ENCODE results near the gene CARD16.
A peak's percentile ranks its signal among the peaks of the same experiment; 100 is the strongest.
"Not testable (repeated sequence)": the region's sequence is repeated elsewhere in the genome, so short reads cannot be mapped to it uniquely, and the experiment has no call there.

Gene CARD16

DNA sequence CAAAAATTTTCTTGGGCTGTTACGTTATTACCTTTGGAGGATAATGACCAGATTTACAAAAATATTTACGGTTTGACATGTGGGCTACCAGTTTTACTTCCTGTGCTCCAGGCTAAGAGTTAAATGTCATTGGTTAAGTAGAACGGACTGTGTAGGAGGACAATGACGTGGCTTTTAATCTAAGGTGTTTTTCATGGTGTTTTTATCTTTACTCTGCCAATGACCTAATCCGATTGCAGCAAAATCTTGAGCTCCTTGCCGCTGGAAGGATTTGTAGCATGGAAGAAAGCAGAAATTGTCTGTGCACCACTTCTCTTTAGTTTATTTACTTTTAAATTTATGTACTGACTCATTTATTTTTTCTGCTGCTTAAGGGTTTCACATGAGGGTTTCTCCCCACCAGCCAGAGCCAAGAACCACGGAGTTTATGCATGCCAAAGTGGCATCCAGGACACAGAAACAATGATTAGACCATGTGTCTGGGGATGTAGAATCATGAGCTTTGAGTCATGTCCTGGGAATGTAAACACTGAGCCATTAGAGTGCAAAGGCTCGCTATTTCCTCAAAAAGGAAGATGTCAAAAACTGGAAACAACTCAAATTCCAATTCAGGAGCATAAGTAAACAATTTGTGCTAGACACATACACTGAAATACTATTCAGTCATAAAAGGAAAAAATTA lies 1.9 kb upstream of the CARD16 start:
- DNase-seq: no peak

DNA sequence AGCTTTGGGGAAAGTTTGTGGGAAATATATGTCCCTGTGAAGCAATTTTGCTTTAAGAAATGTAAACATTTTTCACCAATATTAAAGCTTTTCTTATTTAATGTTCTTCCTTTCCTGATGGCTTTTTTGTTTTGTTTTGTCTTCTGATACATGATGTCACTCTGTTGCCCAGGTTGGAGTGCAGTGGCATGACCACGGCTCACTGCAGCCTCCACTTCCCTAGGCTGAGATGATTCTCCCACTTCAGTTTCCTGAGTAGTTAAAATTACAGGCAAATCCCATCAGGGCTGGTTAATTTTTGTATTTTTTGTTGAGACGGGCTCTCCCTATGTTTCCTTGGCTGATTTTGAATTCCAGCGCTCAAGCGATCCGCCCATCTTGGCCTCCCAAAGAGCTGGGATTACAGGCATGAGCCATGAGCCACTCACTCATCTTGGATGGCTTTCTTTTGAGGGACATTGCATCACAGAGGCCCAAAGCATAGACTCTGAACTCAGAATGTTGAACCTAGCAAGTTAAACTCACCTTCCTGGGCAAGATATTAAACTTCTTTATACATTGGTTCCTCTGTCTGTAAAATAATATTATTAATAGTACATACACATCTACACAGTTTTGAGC lies 651 bp upstream of the CARD16 start:
- DNase-seq: no peak

DNA sequence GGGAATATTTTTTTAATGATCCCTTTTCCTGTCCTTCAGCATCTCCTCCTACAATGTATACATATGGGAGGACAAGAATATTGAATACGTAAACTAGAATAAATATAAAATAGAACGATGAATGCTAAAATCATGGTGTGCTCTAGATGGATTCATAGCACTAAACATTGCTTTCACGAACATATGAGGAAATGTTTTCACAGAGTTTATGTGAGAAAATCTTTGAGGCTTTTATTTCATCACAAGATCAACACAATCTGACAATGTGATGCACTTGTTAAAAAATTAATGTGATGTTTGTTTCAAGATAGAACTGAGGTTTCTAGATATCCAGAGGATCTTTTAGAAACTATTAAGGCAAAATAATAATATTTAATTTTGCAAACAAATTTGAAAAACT lies 3.0 kb downstream of the CARD16 start:
- no peak for DNase-seq

DNA sequence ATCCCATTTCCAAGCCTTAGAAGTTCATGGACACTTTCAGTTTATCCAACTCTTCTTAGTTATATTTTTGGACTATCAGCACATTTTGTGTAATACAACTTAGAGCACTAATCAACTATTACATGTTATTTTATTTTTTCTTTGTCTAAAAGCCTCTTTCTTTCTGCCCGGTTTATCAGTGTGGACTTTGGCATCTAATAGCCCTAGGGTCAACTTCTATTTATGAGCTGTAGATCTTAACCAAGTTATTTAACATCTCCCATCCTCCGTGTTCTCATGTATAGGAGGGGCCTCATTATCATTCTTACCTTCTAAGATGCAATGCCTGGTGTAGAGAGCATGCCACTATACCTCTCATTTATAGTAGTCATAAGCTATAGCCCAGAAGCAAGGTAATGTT lies 4.4 kb downstream of the CARD16 start:
- DNase-seq: no peak

DNA sequence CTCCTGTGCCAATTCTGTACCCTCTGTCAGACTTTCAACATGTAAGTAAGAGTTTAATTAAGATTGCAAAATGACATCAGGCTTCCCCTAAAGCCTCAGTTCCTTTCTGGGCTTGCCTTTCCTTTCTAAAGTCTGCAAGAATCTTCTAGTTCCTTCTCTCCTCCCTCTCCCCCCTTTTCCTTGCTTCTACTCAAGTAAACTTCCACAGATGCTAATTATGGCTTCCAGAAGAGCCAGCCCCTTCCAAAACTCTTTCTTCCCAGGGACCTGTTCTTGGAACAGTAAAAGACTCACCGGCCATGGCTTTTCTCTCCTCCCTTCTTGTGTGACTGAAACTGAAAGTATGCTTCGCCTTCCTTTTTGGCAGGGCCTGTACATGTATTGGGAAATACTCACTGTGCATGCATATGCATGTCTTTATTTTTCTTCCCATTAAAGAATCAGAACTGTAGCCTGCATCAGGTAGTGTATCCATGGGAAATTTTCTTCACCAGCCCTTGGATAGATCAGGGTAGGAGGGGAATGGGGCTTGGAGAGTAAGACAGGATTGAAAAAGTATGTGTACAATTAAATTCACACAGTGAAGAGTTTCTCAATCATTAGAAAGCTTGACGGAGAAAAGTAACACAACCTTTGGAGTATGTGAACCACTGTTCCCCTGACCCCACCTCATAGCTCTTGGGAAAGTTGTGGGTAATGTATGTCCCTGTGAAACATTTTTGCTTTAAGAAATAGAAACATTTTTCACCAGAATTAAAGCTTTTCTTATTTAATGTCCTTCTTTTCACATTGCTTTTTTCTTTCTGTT lies 10.1 kb downstream of the CARD16 start, which contains the start of gene CASP1:
Gene CASP1 (minus strand): TSS at position 332 of the 808 bp plus-strand sequence. CDS start 31 bp downstream, at position 301.
- no peak for DNase-seq

DNA sequence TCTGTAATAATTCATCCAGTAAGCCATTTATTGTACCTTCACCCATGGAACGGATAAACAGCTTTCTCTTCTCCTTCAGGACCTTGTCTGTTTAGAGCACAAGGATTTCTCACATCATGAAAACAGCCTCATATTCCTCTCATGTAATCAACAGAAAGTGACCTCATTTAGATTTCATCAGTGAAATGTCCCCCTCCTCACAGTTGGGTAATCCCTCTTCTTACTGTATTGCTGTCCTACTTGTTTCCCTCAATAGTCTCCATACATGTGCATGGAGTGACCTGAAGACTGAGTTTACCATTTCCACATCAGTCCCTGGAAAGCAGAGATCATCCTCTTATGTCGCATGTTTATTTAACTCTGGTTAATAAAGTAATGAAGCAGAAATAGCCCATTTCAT lies 10.7 kb downstream of the CARD16 start:
- not testable (repeated sequence) for DNase-seq

DNA sequence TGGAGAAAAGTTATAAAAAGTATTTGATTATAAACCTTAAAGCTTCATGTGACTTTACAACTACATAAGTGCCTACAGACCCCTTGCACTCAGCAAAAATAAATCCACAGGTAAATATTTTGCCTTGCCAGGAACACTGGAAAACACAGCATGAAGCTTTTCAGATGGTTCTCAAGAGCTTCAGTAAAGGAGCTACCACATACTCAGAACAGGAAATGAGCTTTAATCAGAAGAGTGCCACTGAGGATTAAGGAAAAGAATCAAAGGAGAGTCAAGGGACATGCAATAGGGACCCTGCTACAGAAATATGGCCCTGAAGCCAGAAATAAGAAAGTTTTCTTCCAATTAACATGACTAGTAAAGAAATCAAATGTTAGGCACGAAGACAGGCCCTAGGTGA lies 11.4 kb downstream of the CARD16 start:
- no peak for DNase-seq

DNA sequence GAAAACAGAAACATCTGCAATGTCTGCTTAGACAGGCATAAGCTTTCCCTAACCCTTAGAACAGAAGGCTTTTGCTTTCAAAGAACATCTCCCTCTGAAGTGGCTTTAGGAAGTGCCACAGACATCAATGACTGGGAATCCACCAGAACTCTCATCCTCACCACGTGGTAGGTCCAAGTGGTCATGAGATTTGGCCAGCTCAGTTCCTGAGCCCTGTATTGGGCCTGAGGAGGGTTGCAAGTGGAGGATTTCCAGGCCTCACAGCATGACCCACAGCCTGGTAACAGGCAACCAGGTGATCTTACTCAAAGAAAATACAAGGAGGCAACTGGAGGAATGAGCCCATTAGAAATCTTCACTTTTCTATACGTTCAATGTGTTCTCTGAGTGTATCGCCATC lies 11.8 kb downstream of the CARD16 start:
- no peak for DNase-seq

DNA sequence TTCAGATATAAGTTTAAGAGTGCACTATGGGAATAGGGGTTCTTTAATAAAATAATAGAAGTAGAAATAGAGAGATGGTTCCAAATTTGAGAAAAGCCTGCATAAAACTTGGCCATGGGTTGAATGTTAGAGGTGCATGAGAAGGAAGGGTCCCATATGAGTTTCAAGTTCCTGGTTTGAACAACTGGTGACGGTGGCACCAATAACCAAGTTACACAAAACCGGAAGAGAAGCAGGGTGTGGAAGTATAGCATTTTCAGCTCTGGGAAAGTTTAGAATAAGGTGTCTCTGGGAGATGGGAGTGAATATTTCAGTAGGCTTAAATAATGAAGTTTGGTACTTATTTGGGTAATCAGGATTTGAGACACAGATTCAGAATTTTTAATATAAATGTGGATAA lies 12.6 kb downstream of the CARD16 start:
- DNase-seq: no peak

DNA sequence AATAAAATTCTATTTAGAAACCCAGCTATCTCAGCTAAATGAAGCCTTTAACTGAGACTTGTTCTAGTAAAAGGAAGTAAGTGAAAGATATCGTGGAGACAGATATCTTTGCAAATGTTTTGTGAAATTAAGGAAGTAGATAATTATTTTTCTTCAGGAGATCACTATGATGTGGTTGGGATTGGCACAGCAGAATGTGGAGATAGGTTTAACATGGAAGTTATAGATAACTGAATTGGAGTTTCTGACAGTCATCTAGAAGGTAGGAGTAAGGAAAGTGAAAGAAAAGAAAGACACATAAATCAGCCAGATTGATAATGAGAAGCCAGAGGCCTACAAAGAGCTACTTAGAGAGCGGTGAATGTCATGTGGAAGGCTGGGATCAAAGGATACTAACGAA lies 17.5 kb downstream of the CARD16 start:
- DNase-seq: no peak

DNA sequence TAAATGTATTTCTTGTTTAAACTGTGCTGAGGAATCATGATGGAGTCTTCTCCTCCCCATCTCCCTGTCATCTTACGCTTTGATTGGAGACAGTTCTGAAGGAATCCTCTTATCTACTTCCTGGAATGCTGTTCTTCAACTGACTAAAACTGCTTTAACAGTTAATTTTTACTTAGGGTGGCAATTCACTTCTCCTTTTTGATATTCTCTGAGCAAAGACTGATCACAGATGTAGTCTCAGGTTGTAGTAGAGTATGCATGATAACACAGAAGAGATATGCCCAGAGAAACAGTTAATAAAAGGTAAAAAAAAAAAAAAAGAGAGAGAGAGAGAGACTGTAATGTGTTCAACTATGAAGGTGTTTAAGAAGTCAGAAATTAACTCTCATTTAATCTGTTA lies 20.7 kb downstream of the CARD16 start:
- no peak for DNase-seq

DNA sequence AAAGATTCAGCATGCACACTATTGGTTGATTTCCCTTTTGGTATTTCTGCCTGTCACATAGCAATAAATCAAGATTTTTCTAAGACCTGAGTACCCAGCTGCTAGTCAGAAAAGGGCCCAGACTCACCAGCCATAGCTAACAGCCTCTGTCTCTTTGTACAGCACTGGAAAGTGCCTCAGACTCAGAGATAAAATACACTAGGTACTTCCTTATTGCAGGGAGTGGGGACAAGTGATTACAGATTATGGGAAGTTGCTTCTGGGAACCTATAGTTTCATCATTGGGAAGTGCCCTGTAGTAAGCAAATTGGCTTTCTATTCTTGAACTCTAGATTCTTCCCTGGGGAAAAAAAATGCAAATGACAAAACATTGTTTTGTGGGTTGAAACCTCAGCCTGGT lies 22.1 kb downstream of the CARD16 start, which contains the start of gene CASP5:
Gene CASP5 (minus strand): TSS at position 166 of the 400 bp plus-strand sequence. CDS start 32 bp downstream, at position 134.
- no peak for DNase-seq

DNA sequence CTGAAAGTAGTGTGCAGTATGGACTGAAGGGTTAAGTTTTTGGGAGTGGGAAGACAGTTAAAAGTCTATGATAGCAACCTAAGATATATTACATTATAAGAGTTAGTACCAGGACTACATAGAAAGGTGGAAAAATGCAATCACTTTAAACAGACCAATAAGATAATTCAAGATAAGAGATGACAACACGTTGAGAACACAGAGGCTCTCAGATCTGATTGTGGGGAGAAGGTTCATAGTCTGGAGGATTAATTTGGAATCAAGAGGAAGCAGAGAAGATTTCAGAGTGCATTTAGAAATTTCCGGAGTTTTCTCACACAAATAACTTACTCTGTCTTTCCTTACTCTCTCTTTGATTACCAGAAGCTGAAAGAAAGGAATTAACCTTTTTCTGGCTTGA lies 22.6 kb downstream of the CARD16 start:
- DNase-seq: no peak

DNA sequence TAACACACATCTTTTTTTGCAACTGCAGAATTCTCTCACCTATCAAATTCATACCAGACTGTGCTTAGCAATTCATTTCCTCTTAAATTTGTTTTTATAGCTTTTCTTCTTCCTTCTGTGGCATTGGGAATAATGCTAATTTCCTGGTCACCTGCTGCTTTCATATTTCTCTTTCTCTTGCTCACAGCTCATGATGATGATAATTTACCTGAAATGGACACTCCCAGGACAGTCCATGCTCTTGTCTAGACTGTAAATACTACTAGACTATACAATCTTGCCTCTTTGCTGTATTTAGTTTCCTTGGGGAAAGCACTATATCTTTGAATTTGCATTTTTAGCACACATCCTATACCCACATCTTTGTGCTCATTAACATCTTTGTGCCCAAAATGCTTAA lies 37.7 kb downstream of the CARD16 start:
- no peak for DNase-seq

DNA sequence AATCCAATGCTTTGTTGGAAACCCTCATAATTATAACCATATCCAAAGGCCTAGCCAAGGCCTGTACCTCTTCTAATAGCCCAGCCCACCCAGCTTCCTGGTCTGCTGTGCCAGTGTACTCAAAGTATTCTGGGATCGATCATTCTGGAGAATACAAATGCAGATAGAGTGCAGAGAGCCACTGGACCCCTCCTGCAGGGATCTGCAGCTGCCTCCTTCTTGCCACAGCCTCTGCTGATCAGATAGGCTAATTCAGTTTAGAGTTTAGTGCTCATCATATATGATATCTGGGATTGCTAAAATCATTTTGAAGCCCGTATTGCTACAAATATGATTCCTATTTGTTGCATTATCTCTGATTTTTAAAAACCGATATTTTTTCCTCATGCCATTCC lies 39.7 kb downstream of the CARD16 start:
- DNase-seq: no peak

DNA sequence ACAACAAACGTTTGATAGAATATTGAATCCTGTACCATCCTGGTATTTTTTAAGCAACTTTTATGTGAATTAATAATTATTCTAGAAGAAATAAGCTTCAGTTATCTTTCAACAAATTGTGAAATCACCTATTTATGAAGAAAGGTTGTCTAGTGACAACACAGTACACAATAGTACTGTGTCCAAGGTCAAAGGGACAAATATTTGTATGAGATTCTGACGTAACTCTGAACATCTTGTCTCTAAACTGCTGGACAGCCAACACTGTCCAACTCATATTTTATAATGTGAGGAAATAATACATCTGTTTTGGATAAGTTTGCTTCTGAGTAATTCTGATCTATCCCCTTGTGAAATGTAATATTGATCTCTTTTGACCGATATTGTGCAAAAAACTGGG lies 41.1 kb downstream of the CARD16 start:
- no peak for DNase-seq

DNA sequence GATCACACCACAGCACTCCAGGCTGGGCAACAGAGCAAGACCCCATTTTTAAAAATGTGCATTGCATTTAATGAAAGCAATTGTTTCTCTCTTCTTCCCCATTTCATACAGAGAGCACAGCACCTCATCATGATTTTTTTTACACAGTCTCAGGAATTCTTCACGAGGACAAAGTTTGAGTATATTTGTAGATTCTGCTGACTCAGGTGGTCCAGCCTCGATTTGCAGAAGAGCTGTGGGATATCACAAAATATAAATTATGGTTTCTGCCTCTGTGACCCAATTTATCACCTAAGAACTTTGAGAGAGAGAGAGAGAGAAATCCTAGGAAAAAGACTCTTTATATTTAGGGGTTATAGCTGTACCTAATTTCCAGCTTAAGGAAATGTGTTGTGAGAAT lies 42.0 kb downstream of the CARD16 start:
- no peak for DNase-seq

DNA sequence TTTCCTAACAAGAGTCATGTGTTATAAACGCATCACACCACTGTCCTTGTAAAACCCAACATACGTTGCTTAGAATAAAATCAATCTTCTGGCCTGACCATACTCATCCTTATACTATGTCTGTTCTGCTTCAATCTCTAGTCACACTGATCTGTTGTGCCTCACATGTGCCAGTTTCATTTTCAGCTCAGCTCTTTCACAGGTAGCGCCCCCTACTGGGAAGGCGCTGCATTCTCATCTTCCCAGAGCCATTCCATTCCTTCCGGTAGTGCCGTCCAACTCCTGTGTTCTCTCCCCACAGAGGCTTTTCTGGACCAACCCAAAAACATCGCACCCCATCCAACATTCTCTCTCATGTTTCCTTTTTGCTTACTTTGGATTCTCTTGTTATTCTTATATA lies 44.3 kb downstream of the CARD16 start:
- DNase-seq: no peak

DNA sequence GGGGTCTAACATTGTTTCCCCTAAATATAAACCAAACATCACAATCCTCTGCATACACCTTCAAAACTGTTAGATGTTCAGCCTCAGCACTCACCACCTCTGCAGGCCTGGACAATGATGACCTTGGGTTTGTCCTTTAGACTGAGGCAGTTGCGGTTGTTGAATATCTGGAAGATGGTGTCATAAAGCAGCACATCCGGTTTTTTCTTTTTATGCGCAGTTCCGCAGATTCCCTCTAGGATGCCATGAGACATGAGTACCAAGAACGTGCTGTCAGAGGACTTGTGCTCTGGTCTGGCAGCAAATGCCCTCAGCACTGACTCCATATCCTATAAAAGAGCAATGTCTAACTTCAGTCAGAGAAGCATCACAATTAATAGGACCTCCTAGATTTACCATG lies 45.0 kb downstream of the CARD16 start:
- no peak for DNase-seq

DNA sequence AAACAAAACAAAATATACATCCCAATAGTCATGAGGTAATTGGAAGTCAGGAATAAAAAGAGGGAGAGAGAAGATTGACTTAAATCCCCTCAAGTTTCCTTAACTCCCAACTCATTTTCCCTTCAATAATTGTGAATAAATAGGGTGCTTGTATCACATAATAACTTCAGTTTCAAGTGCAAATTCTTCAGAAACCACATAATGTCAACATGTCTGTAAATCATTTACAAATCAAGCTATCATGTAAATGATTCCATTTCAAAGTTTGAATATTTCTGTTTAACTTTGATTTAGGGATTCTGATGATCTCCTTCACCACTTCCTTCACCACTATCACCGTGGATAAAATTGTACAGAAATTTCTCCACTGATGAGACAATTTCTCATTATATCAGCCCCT lies 45.4 kb downstream of the CARD16 start:
- DNase-seq: no peak

DNA sequence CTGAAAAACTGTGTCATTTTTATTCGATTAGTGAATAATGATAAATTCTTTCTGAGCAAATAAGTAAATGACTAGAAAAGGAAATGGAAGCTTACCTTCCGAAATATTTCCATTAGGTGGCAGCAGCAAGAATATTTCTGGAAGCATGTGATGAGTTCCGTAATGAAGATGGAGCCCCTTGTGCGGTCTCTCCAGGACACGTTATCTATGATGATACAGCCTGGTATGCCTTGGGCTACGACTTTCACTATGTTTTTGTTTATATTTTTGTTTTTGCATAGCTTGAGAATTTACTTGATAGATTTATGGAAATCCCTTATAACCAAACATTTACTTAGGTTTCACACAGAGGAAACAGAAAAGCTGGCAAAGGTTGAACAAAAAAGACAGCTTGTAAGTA lies 47.8 kb downstream of the CARD16 start:
- DNase-seq: no peak

DNA sequence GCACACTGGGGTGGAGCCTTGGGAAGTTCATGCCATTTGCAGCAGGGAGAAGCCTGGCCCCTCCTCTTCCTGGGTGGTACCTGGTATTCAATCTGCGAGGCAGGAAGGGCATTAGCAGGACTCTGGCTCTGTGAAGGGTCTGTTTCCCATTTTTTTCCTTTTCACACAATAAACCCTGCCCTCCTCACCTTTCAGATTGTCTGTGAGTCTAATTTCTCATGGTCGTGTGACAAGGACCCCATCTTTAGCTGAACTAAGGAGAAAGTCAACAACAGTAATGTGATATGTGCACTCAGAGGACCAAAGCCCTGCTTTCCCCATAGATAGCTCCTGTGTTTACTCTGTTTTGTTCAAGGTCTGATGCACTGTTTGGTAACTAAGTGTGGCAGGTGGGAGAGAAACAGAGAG lies 50.1 kb downstream of the CARD16 start:
- peak; percentile 43 for DNase-seq

DNA sequence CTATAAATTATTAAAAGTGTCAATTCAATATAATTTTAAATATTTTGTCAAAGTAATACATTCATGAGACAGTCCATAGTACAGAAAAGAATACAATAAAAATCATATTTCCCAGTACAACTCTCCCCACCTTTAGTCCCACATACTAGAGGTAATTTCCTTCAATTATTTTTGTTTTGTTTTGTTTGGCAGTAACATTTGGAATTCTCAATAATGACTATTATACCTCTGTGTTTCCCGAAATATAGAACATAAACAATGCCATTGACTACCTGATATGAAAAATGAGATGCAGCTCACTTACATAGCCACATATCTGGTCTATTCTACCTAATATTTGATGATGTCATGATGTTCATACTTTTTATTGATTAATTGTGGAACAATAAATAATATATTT lies 52.4 kb downstream of the CARD16 start:
- no peak for DNase-seq

DNA sequence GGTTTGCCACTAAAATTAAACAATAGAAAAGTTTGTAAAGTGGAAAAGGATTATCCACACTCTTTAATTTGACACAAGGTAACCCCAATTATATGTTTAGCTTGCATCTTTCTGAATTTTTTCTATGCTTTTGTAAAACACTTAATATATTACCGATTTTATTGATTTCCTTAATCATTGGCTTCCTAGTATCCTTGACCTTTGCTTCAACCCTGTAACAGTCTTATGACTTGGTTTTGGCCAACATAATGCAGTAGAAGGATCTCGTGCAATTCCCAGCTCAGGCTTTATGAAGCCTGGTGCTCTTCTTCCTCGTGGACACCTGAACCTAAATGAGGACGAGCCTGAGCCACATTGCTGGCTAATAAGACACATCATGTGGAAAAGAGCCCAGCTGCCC lies 53.1 kb downstream of the CARD16 start:
- no peak for DNase-seq

Data from NCI-H2081 treated with DMSO at 0.1 percent for 48 hours (cell line).